ENCODE results near the gene ARF5.

DNA sequence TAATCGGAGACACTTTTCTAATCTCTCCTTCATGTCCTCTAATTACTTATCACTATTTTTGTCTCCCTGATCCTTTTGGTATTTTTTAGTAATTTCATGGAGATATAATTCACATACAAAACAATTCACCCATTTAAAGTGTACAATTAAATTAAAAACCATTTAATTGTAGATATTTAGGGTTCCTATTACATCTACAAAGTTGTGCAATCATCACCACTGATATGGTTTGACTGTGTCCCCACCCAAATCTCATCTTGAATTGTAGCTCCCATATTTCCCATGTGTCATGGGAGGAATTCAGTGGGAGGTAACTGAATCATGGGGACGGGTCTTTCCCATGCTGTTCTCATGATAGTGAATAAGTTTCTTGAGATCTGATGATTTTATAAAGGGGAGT is 31.8 kb upstream of the ARF5 start:
- TF ChIP-seq, protein P1, sequence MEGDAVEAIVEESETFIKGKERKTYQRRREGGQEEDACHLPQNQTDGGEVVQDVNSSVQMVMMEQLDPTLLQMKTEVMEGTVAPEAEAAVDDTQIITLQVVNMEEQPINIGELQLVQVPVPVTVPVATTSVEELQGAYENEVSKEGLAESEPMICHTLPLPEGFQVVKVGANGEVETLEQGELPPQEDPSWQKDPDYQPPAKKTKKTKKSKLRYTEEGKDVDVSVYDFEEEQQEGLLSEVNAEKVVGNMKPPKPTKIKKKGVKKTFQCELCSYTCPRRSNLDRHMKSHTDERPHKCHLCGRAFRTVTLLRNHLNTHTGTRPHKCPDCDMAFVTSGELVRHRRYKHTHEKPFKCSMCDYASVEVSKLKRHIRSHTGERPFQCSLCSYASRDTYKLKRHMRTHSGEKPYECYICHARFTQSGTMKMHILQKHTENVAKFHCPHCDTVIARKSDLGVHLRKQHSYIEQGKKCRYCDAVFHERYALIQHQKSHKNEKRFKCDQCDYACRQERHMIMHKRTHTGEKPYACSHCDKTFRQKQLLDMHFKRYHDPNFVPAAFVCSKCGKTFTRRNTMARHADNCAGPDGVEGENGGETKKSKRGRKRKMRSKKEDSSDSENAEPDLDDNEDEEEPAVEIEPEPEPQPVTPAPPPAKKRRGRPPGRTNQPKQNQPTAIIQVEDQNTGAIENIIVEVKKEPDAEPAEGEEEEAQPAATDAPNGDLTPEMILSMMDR (IDR thresholded peaks at IDR 0.05 in 8 of 11, conservative IDR thresholded peaks at IDR 0.05 in 3 of 11) = no peak
- TF ChIP-seq POLR2A (IDR thresholded peaks at IDR 0.05) (no peak), POLR2AphosphoS5 (IDR thresholded peaks at IDR 0.05) (no peak)
